CD4-positive, alpha-beta memory T cell (primary cell): Measurements from ENCODE around the gene RCOR2. TPM values are rescaled to one million over a fixed set of nuclear protein-coding genes. Genes with fewer than 3 reads are reported as not detected.

Experiments used
- CTCF ChIA-PET: fragments of 350-600 bp; sonication (Branson Sonifier 250); formaldehyde crosslinking; loops from one replicate; lab custom pipeline; 2021; ENCODE audit warnings: inconsistent platforms; ENCODE audit not compliant: partially characterized antibody; lab: Charles Lee
- POLR2A ChIA-PET: fragments of 350-600 bp; sonication (Branson Sonifier 250); formaldehyde crosslinking; loops from one replicate; lab custom pipeline; 2021; ENCODE audit not compliant: partially characterized antibody; lab: Charles Lee
- DNase-seq, 5 donors: peaks; one replicate each; pipeline versions ENCODE4 v3.0.0 to v3.0.0-alpha.2; 2020 to 2022; ENCODE audit warnings: mixed read lengths in 1 of 5
- H3K27ac ChIP-seq: one replicate; pipeline ENCODE4 v1.7.0; 2013; ENCODE audit warnings: low read depth, low read length
- H3K27me3 ChIP-seq: 2 replicates; pipeline ENCODE4 v1.7.0; 2013; ENCODE audit warnings: mild to moderate bottlenecking, low read length, moderate library complexity; ENCODE audit not compliant: insufficient read depth
- H3K36me3 ChIP-seq: 2 replicates; pipeline ENCODE4 v1.7.0; 2013; ENCODE audit warnings: mild to moderate bottlenecking, low read length, moderate library complexity; ENCODE audit not compliant: insufficient read depth
- H3K4me1 ChIP-seq: 2 replicates; pipeline ENCODE4 v1.7.0; 2013; ENCODE audit warnings: mild to moderate bottlenecking, low read length, moderate library complexity; ENCODE audit not compliant: insufficient read depth
- H3K4me3 ChIP-seq, 2 donors: one replicate each; pipeline ENCODE4 v1.7.0; 2013; ENCODE audit warnings: low read length in 2 of 2, mild to moderate bottlenecking in 1 of 2
- H3K9me3 ChIP-seq, 2 donors: one replicate each; pipeline ENCODE4 v1.7.0; 2013; ENCODE audit warnings: low read length in 2 of 2, control low read depth in 1 of 2; ENCODE audit not compliant: control insufficient read depth in 1 of 2
- H3K27ac Mint-ChIP-seq, 7 donors: one replicate each; pipeline ENCODE4 v1.8.0; 2020 to 2021; ENCODE audit warnings: mixed read lengths in 7 of 7, mild to moderate bottlenecking in 6 of 7, inconsistent platforms in 3 of 7, moderate library complexity in 3 of 7
- H3K27me3 Mint-ChIP-seq, 2 donors: one replicate each; pipeline ENCODE4 v1.8.0; 2020 to 2021; ENCODE audit warnings: mixed read lengths in 2 of 2
- H3K36me3 Mint-ChIP-seq, 2 donors: one replicate each; pipeline ENCODE4 v1.8.0; 2020 to 2021; ENCODE audit warnings: mixed read lengths in 2 of 2, inconsistent platforms in 1 of 2, mild to moderate bottlenecking in 1 of 2
- H3K4me1 Mint-ChIP-seq, 4 donors: one replicate each; pipeline ENCODE4 v1.8.0; 2020 to 2021; ENCODE audit warnings: mixed read lengths in 4 of 4, mild to moderate bottlenecking in 1 of 4
- H3K4me3 Mint-ChIP-seq, 8 donors: one replicate each; pipeline ENCODE4 v1.8.0; 2020 to 2021; ENCODE audit warnings: mixed read lengths in 8 of 8, mild to moderate bottlenecking in 7 of 8, moderate library complexity in 6 of 8, inconsistent platforms in 3 of 8
- H3K9me3 Mint-ChIP-seq, 8 donors: one replicate each; pipeline ENCODE4 v1.8.0; 2020 to 2021; ENCODE audit warnings: mixed read lengths in 8 of 8, mild to moderate bottlenecking in 5 of 8, inconsistent platforms in 3 of 8, moderate library complexity in 1 of 8
- intact Hi-C: fragments of 100-400 bp; cut with micrococcal nuclease; formaldehyde crosslinking; loops from one replicate; pipeline ENCODE4 v1.15.1; 2023
- polyA plus RNA-seq, 2 donors: library from polyadenylated mRNA; unstranded; fragments of 300-500 nt; fragmentation: Illumina TruSeq; gene quantifications; one replicate each; pipeline ENCODE4 v1.2.3, GENCODE V29; 2021
- total RNA-seq, 2 experiments: library from RNA; stranded (reverse); gene quantifications; one replicate each; pipeline ENCODE4 v1.2.3, GENCODE V29; 2021

RCOR2 gene
- total and polyA plus RNA-seq, 4 experiments from 2014 or later, result not detected

DNA sequence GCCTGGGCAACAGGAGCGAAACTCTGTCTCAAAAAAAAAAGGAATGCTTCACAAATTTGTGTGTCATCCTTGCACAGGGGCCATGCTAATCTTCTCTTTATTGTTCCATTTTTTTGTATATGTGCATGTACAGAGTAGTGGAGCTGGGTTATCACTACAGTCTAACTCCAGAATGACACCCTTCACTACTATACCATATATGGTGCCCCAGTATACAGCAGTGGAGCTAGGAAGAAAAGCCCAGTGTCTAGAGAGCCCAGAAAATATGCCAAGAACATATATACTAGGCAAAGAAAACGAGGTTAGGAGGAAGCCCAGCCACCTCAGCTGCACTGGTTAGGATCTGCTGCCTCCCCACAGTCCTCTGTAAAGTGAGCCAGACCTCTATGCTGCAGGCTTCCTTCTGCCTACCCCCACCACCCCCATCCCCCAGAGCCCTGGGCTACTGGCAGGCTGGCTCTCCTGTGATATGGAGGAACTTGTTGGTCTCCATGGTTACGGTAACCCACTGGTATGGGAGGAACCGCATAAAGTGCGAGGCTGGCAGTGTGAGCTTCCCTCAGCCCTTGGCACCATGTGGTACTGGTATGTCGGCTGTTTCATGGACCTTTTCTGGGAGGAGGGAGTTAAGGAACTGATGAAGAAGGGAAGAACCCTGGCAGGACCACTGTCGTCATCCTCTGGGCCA is 34.3 kb downstream of the RCOR2 start:
- peak overlapping the region; percentile 47 to 94 (median 80) for H3K27ac Mint-ChIP-seq
- no peak overlapping the region for H3K4me3 ChIP-seq

DNA sequence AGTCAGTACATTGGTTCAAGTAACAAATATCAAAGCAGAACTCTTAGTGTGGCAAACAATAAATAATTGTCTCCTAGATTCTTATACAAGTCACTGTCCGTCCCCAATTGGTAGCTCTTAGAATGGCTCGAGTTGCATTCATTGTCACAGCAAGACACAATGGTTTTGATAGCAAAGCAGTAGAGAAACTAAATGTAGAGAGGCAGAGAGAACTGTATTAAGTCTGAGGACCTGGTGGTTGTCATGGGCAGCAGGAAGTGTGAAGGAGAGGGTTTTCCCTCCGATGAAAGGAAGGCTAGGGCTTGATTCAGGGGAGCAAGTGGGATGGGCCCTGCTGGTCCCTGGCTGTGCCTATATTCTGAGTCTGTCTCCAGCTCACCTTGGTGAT is 36.6 kb downstream of the RCOR2 start:
- CTCF ChIA-PET, result interaction anchor here (0.7 kb wide), 1 partner anchor 10 kb away, joined by 3 read pairs; no protein-coding TSS in a partner anchor
- POLR2A ChIA-PET, result interaction anchor here (0.7 to 1.2 kb wide), 2 partner anchors 8 to 17 kb away, joined by 4 to 5 read pairs; no protein-coding TSS in a partner anchor
- peaks cover 39 to 74% (median 61%) of the 10 kb centered on the region in 4 donors for H3K4me1 Mint-ChIP-seq
- H3K36me3 ChIP-seq, result peaks cover 14% of the 10 kb centered on the region
- H3K27ac Mint-ChIP-seq, result peak overlapping the region in 6 of 7 donors; percentile 65 to 91 (median 78)
- peak overlapping the region; percentile 4 for H3K27ac ChIP-seq
- peaks cover 64% of the 10 kb centered on the region for H3K4me1 ChIP-seq
- peaks cover 0 to 6% of the 10 kb centered on the region in 2 donors for H3K36me3 Mint-ChIP-seq
- peak overlapping the region in 7 of 8 donors; percentile 1 to 57 (median 23) for H3K4me3 Mint-ChIP-seq
- DNase-seq, result no peak
- no peaks in the 10 kb centered on the region for H3K9me3 Mint-ChIP-seq
- H3K27me3 ChIP-seq, result no peaks in the 10 kb centered on the region
- H3K9me3 ChIP-seq, result no peaks in the 10 kb centered on the region
- intact Hi-C loops, result no loop called here
- no peak overlapping the region for H3K4me3 ChIP-seq
- H3K27me3 Mint-ChIP-seq, result no peaks in the 10 kb centered on the region

More for the DNA sequence above, 34.3 kb downstream of the RCOR2 start:
- Histone ChIP-seq H3K27ac (no peak overlapping the region), H3K4me1 (peaks cover 68% of the 10 kb centered on the region), H3K27me3 (no peaks in the 10 kb centered on the region), H3K36me3 (peaks cover 7% of the 10 kb centered on the region), H3K9me3 (no peaks in the 10 kb centered on the region)
- Mint-ChIP-seq H3K4me3 (peak overlapping the region in 3 of 8 donors; percentile 26 to 33 (median 32)), H3K9me3 (no peaks in the 10 kb centered on the region), H3K36me3 (peaks cover 0 to 5% of the 10 kb centered on the region in 2 donors), H3K27me3 (no peaks in the 10 kb centered on the region), H3K4me1 (peaks cover 45 to 78% (median 66%) of the 10 kb centered on the region in 4 donors)
- intact Hi-C loops, result no loop called here
- CTCF ChIA-PET, result interaction anchor here (0.6 to 2.4 kb wide), 5 partner anchors 28 to 418 kb away, joined by 3 to 15 read pairs (median 3); partner anchors contain the start of genes CATSPERZ and MARK2
- POLR2A ChIA-PET, result interaction anchor here (0.8 to 1.2 kb wide), 3 partner anchors 10 to 44 kb away, joined by 3 to 5 read pairs (median 4); partner anchors contain the start of gene MARK2
- DNase-seq, result peak in 2 of 5 donors; percentile 32 to 35

DNA sequence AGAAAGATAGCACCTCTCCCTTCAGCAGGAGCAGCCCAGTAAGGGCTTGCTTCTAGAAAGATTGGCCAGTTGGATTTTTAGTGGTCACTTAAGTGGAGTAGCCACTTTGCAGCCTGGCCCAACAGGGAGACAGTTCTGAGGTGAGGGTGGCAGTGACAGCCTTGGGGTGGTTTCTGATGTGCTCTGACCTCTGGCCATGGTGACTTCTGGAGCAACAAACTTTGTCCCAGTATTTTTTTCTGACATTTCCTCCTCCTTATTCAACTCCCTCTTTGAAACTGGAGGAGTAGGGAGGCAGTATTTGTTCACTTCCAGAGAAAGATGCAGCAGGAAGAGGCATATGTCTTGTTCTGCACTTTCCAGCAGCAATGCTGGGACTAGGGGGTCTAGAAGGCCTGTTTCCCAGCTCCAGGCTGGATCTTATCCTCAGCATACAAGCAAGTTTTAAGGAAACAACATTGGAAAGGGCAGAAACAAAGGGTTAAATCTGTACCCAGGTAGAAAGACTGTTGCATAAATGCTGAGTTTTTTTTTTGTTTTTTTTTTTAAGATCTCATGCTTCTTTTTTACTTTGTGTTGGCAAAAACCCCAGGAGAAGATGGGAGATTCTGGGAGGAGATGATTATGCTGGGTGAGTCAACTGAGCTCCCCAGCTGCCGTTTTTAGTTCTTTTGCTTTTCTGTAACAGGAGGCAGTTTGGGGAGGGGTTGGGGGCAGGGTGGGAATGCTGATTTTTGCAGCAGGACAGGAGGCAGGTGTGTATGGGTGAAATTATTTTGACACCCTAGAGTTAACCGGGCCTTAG is 37.2 kb downstream of the RCOR2 start:
- peaks cover 69% of the 10 kb centered on the region for H3K4me1 ChIP-seq
- peaks cover 14% of the 10 kb centered on the region for H3K36me3 ChIP-seq
- peak overlapping the region in 6 of 7 donors; percentile 65 to 91 (median 82) for H3K27ac Mint-ChIP-seq
- H3K9me3 Mint-ChIP-seq, result no peaks in the 10 kb centered on the region
- no peaks in the 10 kb centered on the region for H3K9me3 ChIP-seq
- DNase-seq, result no peak
- H3K27ac ChIP-seq, result peak overlapping the region; percentile 4
- H3K4me3 Mint-ChIP-seq, result peak overlapping the region in 5 of 8 donors; percentile 1 to 57 (median 4)
- H3K27me3 Mint-ChIP-seq, result no peaks in the 10 kb centered on the region
- POLR2A ChIA-PET, result interaction anchor here (0.7 to 1.2 kb wide), 2 partner anchors 8 to 17 kb away, joined by 4 to 5 read pairs; no protein-coding TSS in a partner anchor
- intact Hi-C loops, result no loop called here
- H3K36me3 Mint-ChIP-seq, result peaks cover 0 to 7% of the 10 kb centered on the region in 2 donors
- CTCF ChIA-PET, result interaction anchor here (0.7 kb wide), 1 partner anchor 9 kb away, joined by 3 read pairs; no protein-coding TSS in a partner anchor
- no peak overlapping the region for H3K4me3 ChIP-seq
- H3K4me1 Mint-ChIP-seq, result peaks cover 40 to 76% (median 62%) of the 10 kb centered on the region in 4 donors
- no peaks in the 10 kb centered on the region for H3K27me3 ChIP-seq

DNA sequence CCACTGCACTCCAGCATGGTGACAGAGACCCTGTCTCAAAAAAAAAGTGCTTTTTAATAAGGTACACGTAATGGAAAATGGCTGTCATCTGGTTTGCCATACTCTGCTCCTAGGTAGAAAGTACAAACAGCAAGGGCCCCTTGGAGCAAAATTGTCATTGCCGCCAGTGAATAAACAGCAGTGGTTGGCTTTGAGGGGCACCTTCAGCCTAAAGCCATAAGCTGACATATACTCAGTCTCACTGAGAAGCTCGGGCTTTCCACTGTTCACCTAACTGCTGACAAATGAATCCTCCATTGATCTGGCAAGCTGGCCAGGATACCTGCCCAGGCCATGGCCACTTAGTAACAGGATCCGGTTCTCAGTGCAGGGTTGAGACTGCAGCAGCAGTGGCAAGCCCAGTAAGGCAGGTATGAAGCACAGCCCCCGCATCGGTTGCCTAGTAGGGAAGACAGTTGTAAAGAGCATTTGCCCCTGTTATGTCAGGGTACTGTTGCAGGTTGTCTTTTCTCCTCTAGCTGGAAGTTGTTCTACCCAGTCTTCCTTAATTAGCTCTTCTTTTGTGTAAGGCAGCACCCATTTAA is 39.2 kb downstream of the RCOR2 start:
- ChIA-PET CTCF (interaction anchor here (0.9 to 1.2 kb wide), 4 partner anchors 11 to 68 kb away, joined by 3 to 6 read pairs (median 4); no protein-coding TSS in a partner anchor), POLR2A (interaction anchor here (0.7 to 1.5 kb wide), 2 partner anchors 10 to 11 kb away, joined by 3 to 7 read pairs; no protein-coding TSS in a partner anchor)
- Histone ChIP-seq H3K36me3 (peaks cover 8% of the 10 kb centered on the region), H3K9me3 (no peaks in the 10 kb centered on the region), H3K27me3 (no peaks in the 10 kb centered on the region), H3K27ac (no peak overlapping the region), H3K4me1 (peaks cover 67% of the 10 kb centered on the region), H3K4me3 (no peak overlapping the region)
- peaks cover 38 to 76% (median 60%) of the 10 kb centered on the region in 4 donors for H3K4me1 Mint-ChIP-seq
- no peaks in the 10 kb centered on the region for H3K9me3 Mint-ChIP-seq
- no peaks in the 10 kb centered on the region for H3K27me3 Mint-ChIP-seq
- no peak for DNase-seq
- H3K36me3 Mint-ChIP-seq, result peaks cover 0 to 13% of the 10 kb centered on the region in 2 donors
- H3K27ac Mint-ChIP-seq, result peak overlapping the region in 5 of 7 donors; percentile 16 to 82 (median 50)
- intact Hi-C loops, result no loop called here
- peak overlapping the region in 1 of 8 donors; percentile 26 for H3K4me3 Mint-ChIP-seq

DNA sequence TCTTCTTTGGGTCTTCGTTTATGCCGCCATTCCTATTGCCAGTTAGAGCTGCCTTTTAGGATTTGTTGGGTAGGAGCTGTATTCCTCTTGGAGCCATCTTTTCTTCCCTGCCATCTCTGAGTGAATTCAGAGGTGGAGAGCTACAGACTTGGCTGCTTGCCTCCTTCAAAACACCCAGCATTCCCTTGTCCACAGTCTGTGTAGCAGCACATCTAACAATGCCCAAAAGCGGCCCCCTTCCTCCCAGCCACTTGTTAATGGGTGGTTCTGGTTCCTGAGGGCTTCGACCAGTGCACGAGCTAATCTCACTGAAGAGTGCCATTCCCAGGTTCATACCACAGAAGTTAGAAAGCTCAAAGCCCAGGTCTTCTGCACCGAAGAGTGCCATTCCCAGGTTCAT is 40.3 kb downstream of the RCOR2 start:
- POLR2A ChIA-PET, result interaction anchor here (0.7 to 1.5 kb wide), 4 partner anchors 10 to 13 kb away, joined by 3 to 7 read pairs (median 6); no protein-coding TSS in a partner anchor
- H3K4me1 ChIP-seq, result peaks cover 70% of the 10 kb centered on the region
- intact Hi-C loops, result no loop called here
- no peak overlapping the region for H3K27ac ChIP-seq
- Mint-ChIP-seq H3K4me3 (no peak overlapping the region), H3K9me3 (no peaks in the 10 kb centered on the region), H3K27me3 (no peaks in the 10 kb centered on the region), H3K4me1 (peaks cover 40 to 80% (median 64%) of the 10 kb centered on the region in 4 donors), H3K36me3 (peaks cover 0 to 15% of the 10 kb centered on the region in 2 donors), H3K27ac (peak overlapping the region in 1 of 7 donors; percentile 35)
- no peaks in the 10 kb centered on the region for H3K9me3 ChIP-seq
- peaks cover 8% of the 10 kb centered on the region for H3K36me3 ChIP-seq
- DNase-seq, result no peak
- CTCF ChIA-PET, result interaction anchor here (0.7 to 1.9 kb wide), 6 partner anchors 10 to 798 kb away, joined by 3 to 6 read pairs (median 4); no protein-coding TSS in a partner anchor
- H3K4me3 ChIP-seq, result no peak overlapping the region
- H3K27me3 ChIP-seq, result no peaks in the 10 kb centered on the region

DNA sequence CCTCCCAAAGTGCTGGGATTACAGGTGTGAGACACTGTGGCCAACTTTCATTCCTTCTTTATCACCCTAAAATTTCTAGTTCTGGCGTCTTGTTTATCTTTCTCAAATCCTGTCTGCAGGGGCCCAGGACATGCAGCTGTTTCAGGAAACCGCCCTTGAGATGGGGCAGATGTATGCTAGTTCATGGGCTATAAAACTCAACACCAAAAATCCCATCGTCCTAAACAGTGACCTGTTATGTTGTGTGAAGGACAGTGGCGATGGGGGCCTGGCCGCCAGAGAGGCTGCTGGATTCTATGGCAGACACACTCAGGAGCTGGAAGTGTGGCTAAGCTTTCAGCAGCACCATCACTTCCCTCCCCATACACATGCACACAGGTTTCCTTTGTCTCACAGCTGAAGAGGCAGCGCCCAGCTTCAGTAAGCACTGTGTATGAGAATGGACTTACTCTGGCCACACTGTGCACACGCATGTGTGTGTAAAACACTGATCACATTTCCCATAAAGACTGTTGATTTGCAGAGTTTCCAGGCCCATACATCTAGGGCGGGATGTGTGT is 41.4 kb downstream of the RCOR2 start:
- CTCF ChIA-PET, result interaction anchor here (1.1 to 1.9 kb wide), 5 partner anchors 11 to 125 kb away, joined by 3 to 6 read pairs (median 4); no protein-coding TSS in a partner anchor
- Mint-ChIP-seq H3K36me3 (peaks cover 0 to 17% of the 10 kb centered on the region in 2 donors), H3K4me3 (no peak overlapping the region), H3K27me3 (no peaks in the 10 kb centered on the region), H3K27ac (peak overlapping the region in 2 of 7 donors; percentile 35 to 60), H3K4me1 (peaks cover 39 to 76% (median 62%) of the 10 kb centered on the region in 4 donors), H3K9me3 (no peaks in the 10 kb centered on the region)
- Histone ChIP-seq H3K4me3 (no peak overlapping the region), H3K36me3 (peaks cover 8% of the 10 kb centered on the region), H3K9me3 (no peaks in the 10 kb centered on the region), H3K27ac (no peak overlapping the region), H3K4me1 (peaks cover 69% of the 10 kb centered on the region), H3K27me3 (no peaks in the 10 kb centered on the region)
- intact Hi-C loops, result no loop called here
- no peak for DNase-seq
- POLR2A ChIA-PET, result interaction anchor here (0.7 to 1.6 kb wide), 4 partner anchors 13 to 42 kb away, joined by 3 to 7 read pairs (median 4); no protein-coding TSS in a partner anchor
